GM19328 (cell line): ENCODE measurements around the gene C1orf53.

ENCODE experiments used
- ATAC-seq: cut with Tn5 transposase; IDR thresholded peaks from one replicate; pipeline ENCODE4 v1.9.1; 2021; ENCODE audit warnings: mild to moderate bottlenecking, moderate library complexity; ENCODE audit not compliant: unreplicated experiment

The C1orf53 gene

GRCh38 chr1:197954718-197955418 is 52.4 kb downstream of the C1orf53 start:
- ATAC-seq, result no peak

GRCh38 chr1:197955486-197956394 is 53.3 kb downstream of the C1orf53 start:
- no peak for ATAC-seq
